HUES64 (cell line): ENCODE data around the gene NGEF.
"Not testable (repeated sequence)": the region's sequence is repeated elsewhere in the genome, so short reads cannot be mapped to it uniquely, and the experiment has no call there.

Experiments
- H3K27ac ChIP-seq: 2 replicates; pipeline ENCODE4 v1.7.0; 2013; ENCODE audit warnings: low read depth, low read length, inconsistent platforms
- H3K27me3 ChIP-seq: 2 replicates; pipeline ENCODE4 v1.6.1; 2013; ENCODE audit warnings: mild to moderate bottlenecking, low read length; ENCODE audit not compliant: insufficient read depth
- H3K36me3 ChIP-seq: 2 replicates; pipeline ENCODE4 v1.6.1; 2013; ENCODE audit warnings: mild to moderate bottlenecking, low read length; ENCODE audit not compliant: insufficient read depth
- H3K4me1 ChIP-seq: 2 replicates; pipeline ENCODE4 v1.6.1; 2013; ENCODE audit warnings: mild to moderate bottlenecking, low read length, moderate library complexity; ENCODE audit not compliant: insufficient read depth
- H3K4me3 ChIP-seq: 2 replicates; pipeline ENCODE4 v1.5.1; 2013; ENCODE audit warnings: mild to moderate bottlenecking, low read length, moderate library complexity
- H3K9ac ChIP-seq: 2 replicates; pipeline ENCODE4 v1.6.1; 2013; ENCODE audit warnings: mild to moderate bottlenecking, low read depth, low read length
- H3K9me3 ChIP-seq: 2 replicates; pipeline ENCODE4 v1.6.1; 2013; ENCODE audit warnings: low read depth, low read length; ENCODE audit not compliant: insufficient read depth
- WGBS: fragments of 150-250, 120-280 bp; methylation state at CpG from one replicate; pipeline ENCODE4 v1.1.7; 2013; ENCODE audit warnings: missing lambda C conversion rate; 5-methylcytosine and 5-hydroxymethylcytosine counted together

NGEF gene

DNA sequence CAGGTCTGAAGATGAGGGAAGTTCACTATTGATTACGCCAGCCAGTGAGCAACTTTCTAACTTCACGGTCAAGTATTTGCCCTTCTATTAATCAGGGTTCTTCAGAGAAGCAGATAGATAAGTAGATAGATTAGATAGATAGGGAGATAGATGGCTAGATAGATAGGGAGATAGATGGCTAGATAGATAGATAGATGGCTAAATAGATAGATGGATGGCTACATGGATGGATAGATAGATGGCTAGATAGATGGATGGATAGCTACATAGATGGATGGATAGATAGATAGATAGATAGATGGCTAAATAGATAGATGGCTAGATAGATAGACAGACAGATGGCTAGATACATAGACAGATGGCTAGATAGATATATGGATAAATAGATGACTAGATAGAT lies 42.3 kb upstream of the NGEF start:
- H3K36me3 ChIP-seq = no peaks in the 10 kb centered on the region
- H3K9ac ChIP-seq = no peak overlapping the region
- peaks cover 14% of the 10 kb centered on the region; the same call in 1 of the 2 replicates for H3K27me3 ChIP-seq
- H3K27ac ChIP-seq = no peak overlapping the region
- no peaks in the 10 kb centered on the region for H3K9me3 ChIP-seq
- no peak overlapping the region for H3K4me3 ChIP-seq
- 93% methylated on average over 2 of the region's 2 CpGs for WGBS
- H3K4me1 ChIP-seq = peaks cover 18% of the 10 kb centered on the region

DNA sequence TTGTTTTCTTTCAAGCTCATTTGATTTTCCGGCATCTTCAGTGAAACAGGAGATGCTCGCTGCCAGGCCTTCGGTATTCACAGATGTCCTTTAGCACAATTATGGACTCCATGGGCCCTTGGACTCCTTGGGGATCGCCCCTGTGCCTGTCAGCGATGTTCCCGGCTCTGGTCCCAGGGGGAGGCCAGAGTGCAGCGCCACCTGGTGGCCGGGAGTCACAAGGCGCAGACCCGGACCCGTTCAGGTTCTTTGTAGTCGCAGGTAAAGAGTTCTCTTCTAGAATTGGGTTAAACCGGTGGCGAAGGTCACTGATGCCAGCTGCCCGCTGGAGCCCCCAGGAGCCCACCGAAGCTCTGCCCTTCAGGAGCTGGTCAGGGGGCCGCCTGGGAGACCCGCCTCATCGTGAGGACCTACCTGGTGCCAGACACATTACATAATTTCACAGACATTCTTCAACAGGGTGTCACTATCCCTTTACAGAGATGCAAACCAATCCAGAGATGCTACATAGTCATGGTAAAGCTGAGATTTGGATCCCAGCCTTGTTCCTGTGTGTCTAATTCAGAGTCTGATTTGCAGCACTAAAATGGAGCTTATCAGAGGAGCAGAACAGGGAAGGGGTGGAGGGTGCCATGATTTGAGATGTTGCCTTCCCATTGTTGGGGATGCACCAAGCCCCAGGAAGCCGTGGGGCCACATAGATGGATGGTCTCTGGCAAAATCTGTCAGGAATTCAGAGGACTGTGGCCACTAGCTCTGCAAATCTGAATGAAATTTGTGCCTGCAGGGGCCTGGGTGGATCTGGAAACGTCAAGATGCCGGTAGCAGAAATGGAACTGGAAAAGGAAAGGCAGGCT lies 41.1 kb upstream of the NGEF start:
- Histone ChIP-seq H3K9me3 (no peaks in the 10 kb centered on the region), H3K27ac (no peak overlapping the region), H3K27me3 (peaks cover 14% of the 10 kb centered on the region; the same call in 1 of the 2 replicates), H3K36me3 (no peaks in the 10 kb centered on the region), H3K4me3 (no peak overlapping the region), H3K9ac (no peak overlapping the region), H3K4me1 (peaks cover 26% of the 10 kb centered on the region)
- WGBS = 30% methylated on average over 22 of the region's 22 CpGs

DNA sequence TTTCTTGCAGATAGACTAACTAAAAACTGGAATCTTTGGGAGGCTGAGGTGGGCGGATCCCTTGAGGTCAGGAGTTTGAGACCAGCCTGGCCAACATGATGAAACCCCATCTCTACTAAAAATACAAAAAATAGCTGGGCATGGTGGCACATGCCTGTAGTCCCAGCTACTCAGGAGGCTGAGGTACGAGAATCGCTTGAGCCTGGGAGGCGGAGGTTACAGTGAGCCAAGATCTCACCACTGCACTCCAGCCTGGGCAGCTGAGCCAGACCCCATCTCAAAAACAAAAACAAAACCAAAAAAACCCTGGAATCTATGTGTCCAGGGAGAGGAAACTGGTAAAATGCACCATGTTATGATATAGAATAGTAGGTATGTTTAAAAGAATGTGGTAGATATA lies 39.5 kb upstream of the NGEF start:
- not testable (repeated sequence) for H3K9me3 ChIP-seq, H3K36me3 ChIP-seq, H3K9ac ChIP-seq
- H3K27ac ChIP-seq = peak overlapping the region; percentile 92; the same call in 1 of the 2 replicates
- WGBS = 92% methylated on average over 4 of the region's 4 CpGs
- H3K27me3 ChIP-seq = peaks cover 14% of the 10 kb centered on the region; the same call in 1 of the 2 replicates
- peaks cover 26% of the 10 kb centered on the region for H3K4me1 ChIP-seq
- H3K4me3 ChIP-seq = peak overlapping the region; percentile 55; the same call in 1 of the 2 replicates

GRCh38 chr2:233051241-233052149 lies 38.4 kb upstream of the NGEF start:
- peak overlapping the region; percentile 76 for H3K9ac ChIP-seq
- peak overlapping the region; percentile 92 for H3K27ac ChIP-seq
- H3K36me3 ChIP-seq = no peaks in the 10 kb centered on the region
- H3K27me3 ChIP-seq = peaks cover 14% of the 10 kb centered on the region; the same call in 1 of the 2 replicates
- H3K4me3 ChIP-seq = peak overlapping the region; percentile 55
- H3K9me3 ChIP-seq = no peaks in the 10 kb centered on the region
- WGBS = 6% methylated on average over 24 of the region's 24 CpGs
- peaks cover 26% of the 10 kb centered on the region for H3K4me1 ChIP-seq

DNA sequence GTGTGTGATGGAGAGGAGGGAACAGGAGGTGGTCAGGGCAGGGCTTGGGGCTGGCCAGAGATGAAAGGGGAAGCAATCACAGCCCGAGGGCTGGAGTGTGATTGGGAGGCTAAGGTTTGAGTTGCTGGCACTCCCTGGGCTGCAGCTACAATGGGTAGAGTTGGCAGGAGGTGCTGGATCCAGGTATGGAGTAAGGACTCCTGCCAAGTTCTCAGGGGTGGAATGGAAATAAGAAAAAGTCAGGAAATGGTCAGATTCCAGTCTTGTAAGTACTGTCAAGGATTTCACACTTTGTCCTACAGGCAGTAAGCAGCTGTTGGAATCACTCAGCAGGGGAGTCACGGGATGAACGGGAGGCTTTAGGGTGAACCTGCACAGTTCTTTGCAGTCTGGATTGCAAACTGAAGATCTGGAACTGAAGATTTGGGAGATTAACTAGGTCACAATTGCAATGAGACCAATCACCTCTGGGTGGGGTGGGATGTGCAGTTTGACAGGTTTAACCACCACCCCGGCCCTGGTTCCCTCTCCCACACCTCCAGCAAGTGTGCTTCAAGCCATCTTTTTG lies 36.2 kb upstream of the NGEF start:
- H3K4me3 ChIP-seq = no peak overlapping the region
- 61% methylated on average over 3 of the region's 4 CpGs for WGBS

DNA sequence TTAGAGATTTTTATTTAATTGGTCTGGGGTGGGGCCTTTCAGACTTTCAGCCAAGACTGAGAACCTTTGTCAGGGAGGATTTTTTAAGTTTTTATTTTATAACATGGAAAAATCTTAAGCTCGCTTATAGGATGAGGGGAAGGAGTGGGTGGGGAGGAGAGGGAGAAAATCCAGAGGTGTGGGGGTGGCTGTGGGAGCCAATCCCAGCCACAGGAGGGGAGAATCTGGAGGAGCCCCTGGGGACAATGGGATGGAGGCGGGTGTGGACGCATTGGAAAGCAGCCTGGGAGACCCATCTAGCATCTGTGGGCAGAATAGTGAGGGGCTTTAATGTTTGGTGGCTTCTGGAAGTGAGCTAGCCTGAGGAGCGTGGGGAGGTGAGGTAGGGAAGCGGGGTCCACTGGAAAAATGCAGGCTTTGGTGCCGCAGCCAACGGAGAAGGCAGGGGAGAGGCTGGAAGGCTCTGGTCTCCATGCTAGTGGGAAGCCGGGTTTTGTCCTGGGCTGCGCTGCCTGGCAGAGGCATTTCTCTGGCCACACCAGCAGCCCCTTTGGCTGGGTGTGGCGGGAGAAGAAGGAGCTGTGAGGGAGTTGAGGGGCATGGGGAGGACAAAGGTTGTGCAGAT lies 35.6 kb upstream of the NGEF start:
- WGBS = 90% methylated on average over 10 of the region's 10 CpGs

More for the DNA sequence above, 36.2 kb upstream of the NGEF start:
- Histone ChIP-seq H3K9me3 (no peaks in the 10 kb centered on the region), H3K27ac (no peak overlapping the region), H3K27me3 (peaks cover 8% of the 10 kb centered on the region; the same call in 1 of the 2 replicates), H3K9ac (no peak overlapping the region), H3K36me3 (no peaks in the 10 kb centered on the region), H3K4me1 (peaks cover 26% of the 10 kb centered on the region)

DNA sequence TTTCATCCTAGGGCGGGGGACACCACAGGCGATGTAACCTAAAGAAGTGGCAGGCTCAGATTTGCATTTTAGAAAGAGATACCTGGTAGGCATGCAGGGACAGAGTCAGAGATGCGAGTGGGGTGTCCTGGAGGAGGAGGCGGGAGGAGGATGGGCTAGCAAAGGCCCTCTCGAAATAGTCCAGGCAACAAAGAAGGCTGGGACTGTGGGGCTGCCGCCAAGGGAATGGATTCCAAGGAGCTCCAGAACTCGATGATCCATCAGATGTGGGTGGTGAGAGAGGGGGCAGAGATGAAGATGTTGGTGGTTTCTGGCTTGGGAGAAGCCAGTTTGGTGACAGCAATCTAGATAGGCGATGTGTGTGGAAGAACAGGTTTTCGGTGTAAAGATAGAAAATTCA lies 34.6 kb upstream of the NGEF start:
- 86% methylated on average over 9 of the region's 9 CpGs for WGBS
- no peaks in the 10 kb centered on the region for H3K27me3 ChIP-seq
- H3K9me3 ChIP-seq = no peaks in the 10 kb centered on the region
- H3K9ac ChIP-seq = no peak overlapping the region
- no peak overlapping the region for H3K4me3 ChIP-seq
- H3K4me1 ChIP-seq = peaks cover 23% of the 10 kb centered on the region
- no peaks in the 10 kb centered on the region for H3K36me3 ChIP-seq
- H3K27ac ChIP-seq = no peak overlapping the region

More for the DNA sequence above, 35.6 kb upstream of the NGEF start:
- no peaks in the 10 kb centered on the region for H3K9me3 ChIP-seq
- peaks cover 3% of the 10 kb centered on the region; the same call in 1 of the 2 replicates for H3K27me3 ChIP-seq
- H3K4me1 ChIP-seq = peaks cover 23% of the 10 kb centered on the region
- no peak overlapping the region for H3K9ac ChIP-seq
- H3K36me3 ChIP-seq = no peaks in the 10 kb centered on the region
- no peak overlapping the region for H3K27ac ChIP-seq
- no peak overlapping the region for H3K4me3 ChIP-seq

GRCh38 chr2:233047206-233047605 lies 34.1 kb upstream of the NGEF start:
- H3K9me3 ChIP-seq = no peaks in the 10 kb centered on the region
- 94% methylated on average over 3 of the region's 3 CpGs for WGBS
- H3K27me3 ChIP-seq = no peaks in the 10 kb centered on the region
- no peak overlapping the region for H3K9ac ChIP-seq
- no peak overlapping the region for H3K4me3 ChIP-seq
- H3K36me3 ChIP-seq = no peaks in the 10 kb centered on the region
- H3K27ac ChIP-seq = no peak overlapping the region
- peaks cover 20% of the 10 kb centered on the region for H3K4me1 ChIP-seq

DNA sequence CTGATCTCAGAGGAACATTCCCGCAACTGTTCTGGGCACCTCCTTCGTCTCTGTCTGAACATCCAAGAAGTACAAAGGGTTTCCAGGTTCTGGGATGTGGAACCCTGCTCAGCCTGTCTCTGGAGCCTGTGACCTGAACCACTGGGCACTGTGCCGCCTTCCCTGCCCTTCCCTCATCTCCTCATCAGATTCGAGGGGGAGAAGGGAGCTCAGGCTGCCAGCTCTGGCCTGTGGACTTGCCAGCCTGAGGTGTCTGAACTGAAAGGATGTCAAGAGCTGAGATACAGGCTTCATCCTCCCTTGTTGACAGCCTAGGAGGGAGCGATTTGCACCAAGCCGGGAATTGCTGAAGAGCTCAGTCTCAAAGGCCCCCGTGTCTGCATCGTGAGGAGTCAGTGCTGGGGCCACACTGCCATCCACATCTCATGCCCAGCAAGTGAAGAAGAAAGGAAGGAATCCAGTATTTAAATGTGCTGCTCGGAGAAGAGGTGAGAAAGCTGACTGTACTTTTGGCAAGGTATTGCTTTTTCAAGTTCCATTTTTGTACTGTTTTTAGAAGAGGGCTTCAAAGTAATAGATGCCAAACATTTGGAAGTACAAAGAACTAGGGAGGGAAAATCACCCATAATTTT lies 32.0 kb upstream of the NGEF start:
- Histone ChIP-seq H3K9me3 (no peaks in the 10 kb centered on the region), H3K27ac (no peak overlapping the region), H3K4me1 (peaks cover 5% of the 10 kb centered on the region), H3K9ac (no peak overlapping the region), H3K27me3 (no peaks in the 10 kb centered on the region), H3K4me3 (no peak overlapping the region), H3K36me3 (no peaks in the 10 kb centered on the region)
- WGBS = 95% methylated on average over 9 of the region's 9 CpGs

DNA sequence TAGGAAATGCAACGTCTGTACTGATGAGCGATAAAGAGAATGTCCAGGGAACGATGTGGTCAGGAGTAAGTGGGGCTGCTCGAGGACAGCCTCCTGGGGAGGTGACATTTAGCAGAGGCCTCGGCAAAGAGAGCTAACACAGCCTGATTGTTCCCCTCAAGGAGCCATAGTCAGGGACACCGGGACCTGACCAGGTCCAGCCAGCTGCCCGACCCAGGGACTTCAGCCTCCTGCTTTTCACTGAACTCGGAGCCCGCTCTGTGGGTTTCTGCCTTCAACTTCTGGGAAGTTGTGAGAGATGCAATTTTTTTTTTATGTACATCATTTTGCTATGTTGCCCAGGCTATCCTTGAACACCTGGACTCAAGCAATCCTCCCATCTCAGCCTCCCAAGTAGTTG lies 29.5 kb upstream of the NGEF start:
- Histone ChIP-seq H3K4me3 (no peak overlapping the region), H3K36me3 (no peaks in the 10 kb centered on the region), H3K9me3 (no peaks in the 10 kb centered on the region), H3K4me1 (no peaks in the 10 kb centered on the region), H3K27ac (no peak overlapping the region), H3K9ac (no peak overlapping the region), H3K27me3 (no peaks in the 10 kb centered on the region)
- WGBS = 92% methylated on average over 9 of the region's 9 CpGs
